Loucy (cell line): Measurements from ENCODE around the gene MFN2.

Source experiments
- H2AFZ ChIP-seq: fragments of 200-600 bp; sonication (generic); 2 replicates; pipeline ENCODE4 v1.6.0; 2016; ENCODE audit warnings: antibody characterized with exemption, mild to moderate bottlenecking, low read length, moderate library complexity
- H3F3A ChIP-seq: fragments of 200-600 bp; 2 replicates; pipeline ENCODE4 v1.6.0; 2016; ENCODE audit warnings: antibody characterized with exemption, low read depth, mild to moderate bottlenecking
- H3K27me3 ChIP-seq: fragments of 200-600 bp; sonication (generic); 2 replicates; pipeline ENCODE4 v1.6.1; 2014; ENCODE audit warnings: low read length, mild to moderate bottlenecking; ENCODE audit not compliant: insufficient read depth, poor library complexity, severe bottlenecking
- H3K36me3 ChIP-seq: fragments of 200-600 bp; sonication (generic); 2 replicates; pipeline ENCODE4 v1.6.1; 2016; ENCODE audit warnings: low read length; ENCODE audit not compliant: insufficient read depth
- H3K4me1 ChIP-seq: fragments of 200-600 bp; sonication (generic); 2 replicates; pipeline ENCODE4 v1.5.1; 2014; ENCODE audit warnings: low read length, mild to moderate bottlenecking; ENCODE audit not compliant: insufficient read depth, poor library complexity, severe bottlenecking
- H3K4me2 ChIP-seq: fragments of 200-600 bp; sonication (generic); 2 replicates; pipeline ENCODE4 v1.6.0; 2014; ENCODE audit warnings: antibody characterized with exemption, low read length, low read depth, mild to moderate bottlenecking; ENCODE audit not compliant: poor library complexity, severe bottlenecking
- H3K4me3 ChIP-seq: fragments of 200-600 bp; sonication (generic); 2 replicates; pipeline ENCODE4 v1.5.1; 2014; ENCODE audit warnings: low read length, mild to moderate bottlenecking, mixed read lengths; ENCODE audit not compliant: poor library complexity, severe bottlenecking
- H3K79me2 ChIP-seq: fragments of 200-600 bp; sonication (generic); 2 replicates; pipeline ENCODE4 v1.6.1; 2014; ENCODE audit warnings: low read length; ENCODE audit not compliant: insufficient read depth
- H3K9ac ChIP-seq: fragments of 200-600 bp; sonication (generic); 2 replicates; pipeline ENCODE4 v1.6.0; 2014; ENCODE audit warnings: mild to moderate bottlenecking, low read depth, low read length, moderate library complexity; ENCODE audit not compliant: poor library complexity, severe bottlenecking
- H3K9me2 ChIP-seq: fragments of 200-600 bp; sonication (generic); replicated peaks from 2 replicates; pipeline ENCODE4 v1.6.1; 2016; ENCODE audit warnings: low read depth, low read length, mixed read lengths
- H3K9me3 ChIP-seq: fragments of 200-600 bp; sonication (generic); 2 replicates; pipeline ENCODE4 v1.6.1; 2014; ENCODE audit warnings: mild to moderate bottlenecking, antibody characterized with exemption, low read length, low read depth; ENCODE audit not compliant: insufficient read depth
- H4K20me1 ChIP-seq: fragments of 200-600 bp; sonication (generic); 2 replicates; pipeline ENCODE4 v1.6.0; 2014; ENCODE audit warnings: antibody characterized with exemption, low read length, mild to moderate bottlenecking; ENCODE audit not compliant: insufficient read depth, poor library complexity, severe bottlenecking
- EZH2phosphoT487 ChIP-seq: fragments of 200-600 bp; IDR thresholded peaks from 2 replicates; pipeline ENCODE4 v1.6.1; 2018; ENCODE audit warnings: antibody characterized with exemption, mild to moderate bottlenecking, moderate library complexity, borderline replicate concordance
- TF ChIP-seq, protein P1 (sequence below): fragments of 200-600 bp; sonication (generic); conservative IDR thresholded peaks from 2 replicates; pipeline ENCODE4 v1.5.1; 2014; ENCODE audit warnings: mild to moderate bottlenecking, antibody characterized with exemption, low read length

The MFN2 gene

DNA sequence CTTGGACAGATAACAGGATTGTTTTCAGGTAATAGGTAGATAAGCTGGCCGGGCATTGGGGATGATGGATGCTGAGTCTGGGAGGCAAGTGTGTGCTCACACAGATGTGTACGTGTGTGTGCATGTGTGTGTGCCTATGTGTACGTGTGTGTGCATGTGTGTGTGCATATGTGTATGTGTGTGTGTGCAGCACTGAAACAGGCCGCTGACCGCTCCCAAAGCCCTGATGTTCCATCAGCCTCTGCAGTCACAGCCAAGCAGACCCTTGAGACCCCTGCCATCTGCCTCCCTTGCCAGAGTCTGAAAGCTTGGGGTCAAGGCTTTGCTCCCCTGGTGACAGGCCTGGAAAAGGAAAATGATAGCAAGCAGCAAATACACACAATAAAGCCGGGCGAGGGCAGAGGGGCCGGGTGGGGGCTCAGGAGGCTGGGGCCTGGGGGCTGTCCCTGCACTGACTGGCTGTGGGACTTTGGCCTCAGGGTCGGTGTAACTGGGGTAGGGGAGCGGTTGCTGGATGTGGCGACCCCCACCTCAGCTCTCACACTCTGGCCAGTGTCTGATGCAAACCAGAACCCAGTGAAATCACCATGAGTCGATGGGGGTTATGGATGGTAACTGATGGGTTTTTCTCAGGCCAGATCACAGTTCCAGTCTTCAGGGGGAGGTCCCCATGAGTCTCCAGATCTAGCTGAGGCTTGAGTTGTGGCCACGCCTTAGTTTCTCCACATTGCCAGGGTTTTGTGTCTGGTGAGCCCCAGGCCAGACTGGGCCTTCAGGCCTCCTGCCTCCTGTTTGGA, 73.7 kb downstream of the MFN2 start:
- TF ChIP-seq, protein P1, sequence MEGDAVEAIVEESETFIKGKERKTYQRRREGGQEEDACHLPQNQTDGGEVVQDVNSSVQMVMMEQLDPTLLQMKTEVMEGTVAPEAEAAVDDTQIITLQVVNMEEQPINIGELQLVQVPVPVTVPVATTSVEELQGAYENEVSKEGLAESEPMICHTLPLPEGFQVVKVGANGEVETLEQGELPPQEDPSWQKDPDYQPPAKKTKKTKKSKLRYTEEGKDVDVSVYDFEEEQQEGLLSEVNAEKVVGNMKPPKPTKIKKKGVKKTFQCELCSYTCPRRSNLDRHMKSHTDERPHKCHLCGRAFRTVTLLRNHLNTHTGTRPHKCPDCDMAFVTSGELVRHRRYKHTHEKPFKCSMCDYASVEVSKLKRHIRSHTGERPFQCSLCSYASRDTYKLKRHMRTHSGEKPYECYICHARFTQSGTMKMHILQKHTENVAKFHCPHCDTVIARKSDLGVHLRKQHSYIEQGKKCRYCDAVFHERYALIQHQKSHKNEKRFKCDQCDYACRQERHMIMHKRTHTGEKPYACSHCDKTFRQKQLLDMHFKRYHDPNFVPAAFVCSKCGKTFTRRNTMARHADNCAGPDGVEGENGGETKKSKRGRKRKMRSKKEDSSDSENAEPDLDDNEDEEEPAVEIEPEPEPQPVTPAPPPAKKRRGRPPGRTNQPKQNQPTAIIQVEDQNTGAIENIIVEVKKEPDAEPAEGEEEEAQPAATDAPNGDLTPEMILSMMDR: no peak
- no peak for TF ChIP-seq EZH2phosphoT487
- Histone ChIP-seq H3K9me3 (no peaks in the 10 kb centered on the region), H3K9me2 (no peaks in the 10 kb centered on the region), H3K27me3 (no peaks in the 10 kb centered on the region), H3K79me2 (no peaks in the 10 kb centered on the region), H2AFZ (no peak overlapping the region), H3K9ac (no peak overlapping the region), H3K4me3 (no peak overlapping the region), H3K4me2 (no peak overlapping the region), H3K4me1 (peaks cover 11% of the 10 kb centered on the region), H3F3A (no peaks in the 10 kb centered on the region), H4K20me1 (no peaks in the 10 kb centered on the region), H3K36me3 (no peaks in the 10 kb centered on the region)

DNA sequence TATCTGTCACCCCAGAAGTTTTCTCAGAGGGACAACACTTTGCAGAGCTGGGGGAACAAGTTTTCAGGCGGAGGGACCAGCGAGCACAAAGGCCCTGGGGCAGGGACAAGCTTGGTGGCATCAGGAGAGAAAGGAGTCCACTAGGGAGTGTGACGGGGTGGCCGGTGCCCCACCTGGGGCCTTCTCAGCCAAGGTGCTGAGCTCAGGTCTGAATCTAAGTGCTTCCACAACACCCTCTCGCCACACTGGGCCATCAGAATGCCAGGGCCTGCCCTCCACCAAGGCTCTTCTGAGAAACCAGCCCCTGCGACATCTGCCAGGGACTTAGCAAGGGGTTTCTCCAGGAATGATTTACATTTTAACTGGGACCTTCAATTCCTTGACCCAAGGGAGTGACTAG, 75.0 kb downstream of the MFN2 start:
- Histone ChIP-seq H4K20me1 (no peaks in the 10 kb centered on the region), H3K79me2 (no peaks in the 10 kb centered on the region), H3K4me1 (peaks cover 11% of the 10 kb centered on the region), H3K9me3 (no peaks in the 10 kb centered on the region), H3K4me3 (no peak overlapping the region), H2AFZ (no peak overlapping the region), H3K4me2 (no peak overlapping the region), H3K27me3 (no peaks in the 10 kb centered on the region), H3K9me2 (no peaks in the 10 kb centered on the region), H3F3A (no peaks in the 10 kb centered on the region), H3K36me3 (no peaks in the 10 kb centered on the region), H3K9ac (no peak overlapping the region)
- TF ChIP-seq EZH2phosphoT487: no peak
- TF ChIP-seq, protein P1: no peak

DNA sequence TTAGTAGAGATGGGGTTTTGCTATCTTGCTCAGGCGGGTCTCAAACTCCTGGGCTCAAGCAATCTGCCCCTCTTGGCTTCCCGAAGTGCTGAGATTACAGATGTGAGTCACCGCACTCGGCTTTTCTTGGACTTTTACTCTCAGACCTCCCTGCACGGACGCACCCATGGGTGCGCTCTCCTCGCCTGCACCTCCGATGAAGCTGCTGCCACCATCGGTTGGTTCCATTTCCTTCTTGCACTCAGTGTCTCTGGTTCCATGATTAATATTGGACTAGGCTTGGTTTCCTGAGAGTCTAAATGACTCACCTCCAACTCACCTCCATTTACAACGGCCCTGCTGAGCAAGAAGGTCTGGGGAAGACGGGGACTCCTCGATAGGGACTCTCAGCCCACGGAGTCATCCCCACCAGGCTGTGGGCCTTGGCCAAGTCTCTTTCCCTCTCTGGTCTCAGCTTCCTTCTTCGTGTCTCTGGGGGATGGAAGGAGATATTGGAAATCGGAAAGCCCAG, 76.1 kb downstream of the MFN2 start:
- H3K79me2 ChIP-seq: no peaks in the 10 kb centered on the region
- no peak overlapping the region for H2AFZ ChIP-seq
- no peaks in the 10 kb centered on the region for H3K27me3 ChIP-seq
- H4K20me1 ChIP-seq: no peaks in the 10 kb centered on the region
- H3K9ac ChIP-seq: no peak overlapping the region
- H3K36me3 ChIP-seq: no peaks in the 10 kb centered on the region
- H3F3A ChIP-seq: no peaks in the 10 kb centered on the region
- H3K4me2 ChIP-seq: no peak overlapping the region
- peaks cover 11% of the 10 kb centered on the region for H3K4me1 ChIP-seq
- H3K9me3 ChIP-seq: no peaks in the 10 kb centered on the region
- TF ChIP-seq EZH2phosphoT487: no peak
- TF ChIP-seq, protein P1: no peak
- no peaks in the 10 kb centered on the region for H3K9me2 ChIP-seq
- no peak overlapping the region for H3K4me3 ChIP-seq
